Keratinocyte (primary cell): ENCODE results near the gene TMEM9. TPM values are rescaled to one million over a fixed set of nuclear protein-coding genes. Genes with fewer than 3 reads are reported as not detected.

Experiments
- DNase-seq: peaks from one replicate; pipeline ENCODE4 v3.0.0-alpha.2; 2011; ENCODE audit warnings: low read depth, missing footprints, low spot score
- FAIRE-seq: peaks from 2 replicates; lab custom pipeline; 2011; peaks lifted over from hg19 to GRCh38; lab: Jason Lieb, UNC
- H2AFZ ChIP-seq: 2 replicates; pipeline ENCODE4 v1.6.0; 2012; ENCODE audit warnings: low read length, control low read depth, inconsistent platforms; ENCODE audit not compliant: control insufficient read depth
- H3K27ac ChIP-seq: 2 replicates; pipeline ENCODE4 v1.5.1; 2011; ENCODE audit warnings: low read length; ENCODE audit not compliant: control insufficient read depth, insufficient read depth
- H3K27me3 ChIP-seq: 3 replicates; pipeline ENCODE4 v1.6.0; 2011; ENCODE audit warnings: low read length; ENCODE audit not compliant: control insufficient read depth, insufficient read depth; ENCODE audit errors: extremely low read depth
- H3K36me3 ChIP-seq, 2 experiments: 2 replicates in 1 of 2; 3 replicates in 1 of 2; pipeline ENCODE4 v1.5.1; 2011; ENCODE audit warnings: low read length in 2 of 2, mild to moderate bottlenecking in 1 of 2; ENCODE audit not compliant: control insufficient read depth in 2 of 2, insufficient read depth in 2 of 2; ENCODE audit errors: extremely low read depth in 1 of 2
- H3K4me1 ChIP-seq: 3 replicates; pipeline ENCODE4 v1.5.1; 2011; ENCODE audit warnings: low read length; ENCODE audit not compliant: control insufficient read depth, insufficient read depth; ENCODE audit errors: extremely low read depth
- H3K4me2 ChIP-seq: 3 replicates; pipeline ENCODE4 v1.6.0; 2011; ENCODE audit warnings: low read depth, low read length; ENCODE audit not compliant: control insufficient read depth, insufficient read depth; ENCODE audit errors: extremely low read depth
- H3K4me3 ChIP-seq, 3 experiments: fragments of 200-600 bp in 1 of 3; sonication (generic) in 1 of 3; 2 replicates in 2 of 3; 3 replicates in 1 of 3; pipeline ENCODE4 v1.5.1; 2011 to 2016; ENCODE audit warnings: low read length in 3 of 3, mild to moderate bottlenecking in 3 of 3, control low read depth in 2 of 3, inconsistent platforms in 1 of 3, low read depth in 1 of 3, mixed read lengths in 1 of 3, mixed run types in 1 of 3, moderate library complexity in 1 of 3; ENCODE audit not compliant: control insufficient read depth in 2 of 3, insufficient read depth in 2 of 3; ENCODE audit errors: extremely low read depth in 1 of 3
- H3K79me2 ChIP-seq: 2 replicates; pipeline ENCODE4 v1.6.0; 2012; ENCODE audit warnings: low read length; ENCODE audit not compliant: control insufficient read depth, insufficient read depth
- H3K9ac ChIP-seq: 3 replicates; pipeline ENCODE4 v1.6.0; 2011; ENCODE audit warnings: low read length; ENCODE audit not compliant: control insufficient read depth, insufficient read depth; ENCODE audit errors: extremely low read depth
- H3K9me1 ChIP-seq: 3 replicates; pipeline ENCODE4 v1.6.0; 2011; ENCODE audit warnings: low read length; ENCODE audit not compliant: control insufficient read depth, insufficient read depth; ENCODE audit errors: extremely low read depth
- H3K9me3 ChIP-seq: 2 replicates; pipeline ENCODE4 v1.5.1; 2012; ENCODE audit warnings: low read depth, low read length; ENCODE audit not compliant: control insufficient read depth
- H4K20me1 ChIP-seq: 3 replicates; pipeline ENCODE4 v1.6.0; 2011; ENCODE audit warnings: low read length; ENCODE audit not compliant: control insufficient read depth, insufficient read depth; ENCODE audit errors: extremely low read depth
- EZH2 ChIP-seq: IDR thresholded peaks from one replicate; pipeline ENCODE4 v1.6.1; 2012; ENCODE audit warnings: inconsistent platforms, mild to moderate bottlenecking, low read length, moderate library complexity
- dilution Hi-C: fragments of 300-500 bp; cut with MboI; formaldehyde crosslinking; loops from one replicate; pipeline ENCODE4 v1.7.0; 2020; ENCODE audit warnings: low sequenced_read_pairs; ENCODE audit not compliant: extremely low pct_ligation_motif_present
- polyA plus RNA-seq, 5 experiments: library from polyadenylated mRNA; depleted of rRNA in 3 of 5; stranded (reverse) in 3 of 5; stranded (forward) in 1 of 5; unstranded in 1 of 5; fragments of >200 nt; gene quantifications; 1 replicate in 1 of 5; 2 replicates in 3 of 5; 3 replicates in 1 of 5; pipeline versions ENCODE4 v1.2.1 to v1.2.3, GENCODE V29; 2011 to 2012; ENCODE audit warnings: missing spikeins in 2 of 5, low read depth in 1 of 5, low replicate concordance in 1 of 5
- TF ChIP-seq, protein P1 (sequence below), 3 experiments: IDR thresholded peaks in 1 of 3; conservative IDR thresholded peaks in 1 of 3; optimal IDR thresholded peaks in 1 of 3; 2 replicates in 2 of 3; 3 replicates in 1 of 3; pipeline versions ENCODE3 to v1.5.1; 2011; ENCODE audit warnings: low read length in 3 of 3, mild to moderate bottlenecking in 3 of 3, moderate library complexity in 2 of 3, control low read depth in 1 of 3, inconsistent platforms in 1 of 3; ENCODE audit not compliant: insufficient read depth in 2 of 3; ENCODE audit errors: extremely low read depth in 1 of 3

The TMEM9 gene
- polyA plus RNA-seq, 1 donor (not counting 4 experiments of a cell fraction or from before 2014, with no cell fraction given): 56.0 TPM

- dilution Hi-C loops: no loop called here
- no peak for TF ChIP-seq EZH2
- TF ChIP-seq, protein P1, sequence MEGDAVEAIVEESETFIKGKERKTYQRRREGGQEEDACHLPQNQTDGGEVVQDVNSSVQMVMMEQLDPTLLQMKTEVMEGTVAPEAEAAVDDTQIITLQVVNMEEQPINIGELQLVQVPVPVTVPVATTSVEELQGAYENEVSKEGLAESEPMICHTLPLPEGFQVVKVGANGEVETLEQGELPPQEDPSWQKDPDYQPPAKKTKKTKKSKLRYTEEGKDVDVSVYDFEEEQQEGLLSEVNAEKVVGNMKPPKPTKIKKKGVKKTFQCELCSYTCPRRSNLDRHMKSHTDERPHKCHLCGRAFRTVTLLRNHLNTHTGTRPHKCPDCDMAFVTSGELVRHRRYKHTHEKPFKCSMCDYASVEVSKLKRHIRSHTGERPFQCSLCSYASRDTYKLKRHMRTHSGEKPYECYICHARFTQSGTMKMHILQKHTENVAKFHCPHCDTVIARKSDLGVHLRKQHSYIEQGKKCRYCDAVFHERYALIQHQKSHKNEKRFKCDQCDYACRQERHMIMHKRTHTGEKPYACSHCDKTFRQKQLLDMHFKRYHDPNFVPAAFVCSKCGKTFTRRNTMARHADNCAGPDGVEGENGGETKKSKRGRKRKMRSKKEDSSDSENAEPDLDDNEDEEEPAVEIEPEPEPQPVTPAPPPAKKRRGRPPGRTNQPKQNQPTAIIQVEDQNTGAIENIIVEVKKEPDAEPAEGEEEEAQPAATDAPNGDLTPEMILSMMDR (optimal IDR thresholded peaks at IDR 0.05 in 1 of 3, IDR thresholded peaks at IDR 0.05 in 1 of 3, conservative IDR thresholded peaks at IDR 0.05 in 1 of 3; ENCODE audit: extremely low read depth in 1 of 3, insufficient read depth in 2 of 3, low read length in 3 of 3): peak in 1 of 3 experiments; percentile 4
- DNase-seq: peak; percentile 59
- Histone ChIP-seq H3K4me1 (peaks cover 23% of the 10 kb centered on the region), H3K36me3 (no peaks in the 10 kb centered on the region), H3K79me2 (no peaks in the 10 kb centered on the region), H2AFZ (peak overlapping the region; percentile 69), H3K4me2 (peak overlapping the region; percentile 91), H3K27me3 (peaks cover 4% of the 10 kb centered on the region), H3K9me1 (no peaks in the 10 kb centered on the region), H3K27ac (no peak overlapping the region), H3K9me3 (no peaks in the 10 kb centered on the region), H3K9ac (peak overlapping the region; percentile 53), H4K20me1 (no peaks in the 10 kb centered on the region), H3K4me3 (peak overlapping the region; percentile 25 to 65 (median 61))
- FAIRE-seq: peak; percentile 81
Measured at GRCh38 chr1:201170533-201171062, 16.3 kb upstream of the TMEM9 start.

DNA sequence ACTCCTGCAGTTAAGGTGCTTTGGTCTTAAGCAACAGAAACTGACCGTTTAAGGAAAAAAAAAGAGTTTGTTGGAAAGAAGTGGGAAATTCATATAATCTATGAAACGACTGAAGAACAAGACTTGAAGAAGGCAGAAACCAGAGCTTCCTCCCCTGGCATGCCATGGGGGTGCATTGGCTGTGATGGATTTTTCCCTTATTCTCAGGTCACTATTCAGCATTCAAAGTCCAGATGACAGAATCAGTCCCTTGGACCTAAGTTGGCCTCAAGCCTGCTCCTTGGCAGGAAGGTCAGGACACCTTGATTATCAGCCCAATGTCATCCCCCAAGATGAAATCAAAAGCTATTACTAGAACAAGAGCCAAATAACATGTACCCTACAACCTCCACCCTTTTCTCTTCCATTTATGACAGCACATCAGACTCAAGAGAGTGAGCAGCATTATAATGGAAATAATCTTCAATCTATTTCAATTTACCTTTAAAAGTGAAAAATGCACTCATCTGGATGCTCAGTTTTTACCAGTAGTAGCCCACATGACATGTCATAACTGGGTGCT lies 15.8 kb upstream of the TMEM9 start:
- FAIRE-seq: no peak
- Histone ChIP-seq H3K4me3 (peak overlapping the region in 2 of 3 experiments; percentile 45 to 61), H3K36me3 (no peaks in the 10 kb centered on the region), H2AFZ (peak overlapping the region; percentile 15), H3K27me3 (peaks cover 3% of the 10 kb centered on the region), H3K4me1 (peaks cover 23% of the 10 kb centered on the region), H3K9ac (no peak overlapping the region), H3K4me2 (peak overlapping the region; percentile 91), H3K27ac (no peak overlapping the region), H4K20me1 (no peaks in the 10 kb centered on the region), H3K9me1 (no peaks in the 10 kb centered on the region), H3K9me3 (no peaks in the 10 kb centered on the region), H3K79me2 (no peaks in the 10 kb centered on the region)
- dilution Hi-C loops: no loop called here
- DNase-seq: no peak
- TF ChIP-seq, protein P1 (optimal IDR thresholded peaks at IDR 0.05 in 1 of 3, IDR thresholded peaks at IDR 0.05 in 1 of 3, conservative IDR thresholded peaks at IDR 0.05 in 1 of 3; ENCODE audit: extremely low read depth in 1 of 3, insufficient read depth in 2 of 3, low read length in 3 of 3): no peak
- TF ChIP-seq EZH2: no peak
